A549 (cell line): ENCODE results near the gene DLEU7. TPM values are rescaled to one million over a fixed set of nuclear protein-coding genes. Genes with fewer than 3 reads are reported as not detected.

ENCODE experiments used
- ATAC-seq, 2 experiments: fragments of 200-7000 bp in 1 of 2; fragments of >200 bp in 1 of 2; cut with Nextera tagmentation in 1 of 2; cut with Tn5 transposase in 1 of 2; 3 replicates each; pipeline versions ENCODE4 v1.8.0 to v1.9.1; 2018 to 2020; ENCODE audit warnings: mild to moderate bottlenecking in 1 of 2, moderate library complexity in 1 of 2
- CTCF ChIA-PET: fragments of 300-600 bp; sonication (Branson Sonifier 250); formaldehyde crosslinking; extraction: SDS; loops from one replicate; lab custom pipeline; 2021; ENCODE audit warnings: antibody characterized with exemption, inconsistent platforms; lab: Yijun Ruan, JAX
- POLR2A ChIA-PET: fragments of 350-600 bp; formaldehyde crosslinking; extraction: SDS; loops from one replicate; lab custom pipeline; 2021; ENCODE audit warnings: antibody characterized with exemption, inconsistent platforms; lab: Yijun Ruan, JAX
- DNase-seq, 2 experiments: peaks; one replicate each; pipeline versions ENCODE4 v3.0.0 to v3.0.0-alpha.2; 2011 to 2016; ENCODE audit warnings: low read depth in 1 of 2, low spot score in 1 of 2
- FAIRE-seq: peaks from 2 replicates; lab custom pipeline; 2011; peaks lifted over from hg19 to GRCh38; lab: Jason Lieb, UNC
- H3K27ac ChIP-seq, 2 experiments: fragments of >200 bp; sonication (Bioruptor Twin); formaldehyde crosslinking; 3 replicates each; pipeline ENCODE4 v1.5.1; 2016 to 2017
- H3K4me1 ChIP-seq: fragments of >200 bp; sonication (Bioruptor Twin); formaldehyde crosslinking; 3 replicates; pipeline ENCODE4 v1.6.1; 2016
- H3K4me2 ChIP-seq: fragments of >200 bp; sonication (Bioruptor Twin); formaldehyde crosslinking; 3 replicates; pipeline ENCODE4 v1.6.1; 2016
- H3K4me3 ChIP-seq: fragments of >200 bp; sonication (Bioruptor Twin); formaldehyde crosslinking; 3 replicates; pipeline ENCODE4 v1.5.1; 2016
- H3K9me3 ChIP-seq: fragments of >200 bp; sonication (Bioruptor Twin); formaldehyde crosslinking; 3 replicates; pipeline ENCODE4 v1.6.1; 2016
- ATOH8 ChIP-seq: fragments of 250-450 bp; sonication (Bioruptor Pico); IDR thresholded peaks from 2 replicates; pipeline ENCODE4 v1.5.0; 2020; ENCODE audit warnings: low read depth, mild to moderate bottlenecking, moderate library complexity
- BCL3 ChIP-seq: fragments of >200 bp; sonication (Bioruptor Twin); formaldehyde crosslinking; IDR thresholded peaks from 3 replicates; pipeline ENCODE4 v1.6.1; 2016
- BHLHE40 ChIP-seq: IDR thresholded peaks from 2 replicates; pipeline ENCODE4 v1.6.1; 2012; ENCODE audit warnings: low read depth, low read length, inconsistent platforms
- CEBPB ChIP-seq, 2 experiments: fragments of >200 bp in 1 of 2; sonication (Bioruptor Twin) in 1 of 2; formaldehyde crosslinking in 1 of 2; IDR thresholded peaks; 2 replicates each; pipeline ENCODE4 v1.6.1; 2012 to 2016
- CHD2 ChIP-seq: fragments of 150-350 bp; IDR thresholded peaks from 2 replicates; pipeline ENCODE4 v1.6.1; 2014; ENCODE audit warnings: low read length; ENCODE audit not compliant: partially characterized antibody
- EHF ChIP-seq: fragments of 250-450 bp; sonication (Bioruptor Pico); IDR thresholded peaks from 2 replicates; pipeline ENCODE4 v1.5.0; 2020; ENCODE audit warnings: mild to moderate bottlenecking
- EHMT2 ChIP-seq: fragments of 200-600 bp; sonication (generic); IDR thresholded peaks from 2 replicates; pipeline ENCODE4 v1.6.1; 2016; ENCODE audit warnings: antibody characterized with exemption, low read depth, mild to moderate bottlenecking, moderate library complexity
- EP300 ChIP-seq, 2 experiments: fragments of >200 bp; sonication (Bioruptor Twin); formaldehyde crosslinking; IDR thresholded peaks; 2 replicates in 1 of 2; 3 replicates in 1 of 2; pipeline ENCODE4 v1.6.1; 2016 to 2017
- FOSB ChIP-seq: fragments of 250-450 bp; sonication (Bioruptor Pico); IDR thresholded peaks from 2 replicates; pipeline ENCODE4 v1.5.0; 2020; ENCODE audit warnings: mild to moderate bottlenecking, moderate library complexity
- FOXS1 ChIP-seq: fragments of 250-450 bp; sonication (Bioruptor Pico); IDR thresholded peaks from 2 replicates; pipeline ENCODE4 v1.5.0; 2020; ENCODE audit warnings: mild to moderate bottlenecking, moderate library complexity
- HES2 ChIP-seq: fragments of >200 bp; sonication (Bioruptor Twin); formaldehyde crosslinking; IDR thresholded peaks from 2 replicates; pipeline ENCODE4 v1.6.1; 2016
- HEYL ChIP-seq: fragments of 250-450 bp; sonication (Bioruptor Pico); IDR thresholded peaks from 2 replicates; pipeline ENCODE4 v1.8.0; 2021; ENCODE audit warnings: mild to moderate bottlenecking, moderate library complexity
- HMGXB4 ChIP-seq: fragments of 250-450 bp; sonication (Bioruptor Pico); IDR thresholded peaks from 2 replicates; pipeline ENCODE4 v1.5.0; 2021; ENCODE audit warnings: mild to moderate bottlenecking, moderate library complexity, borderline replicate concordance
- HOXB13 ChIP-seq: fragments of 250-450 bp; sonication (Bioruptor Pico); IDR thresholded peaks from 2 replicates; pipeline ENCODE4 v1.5.0; 2020; ENCODE audit warnings: low read depth, mild to moderate bottlenecking, moderate library complexity
- HOXB5 ChIP-seq: fragments of 250-450 bp; sonication (Bioruptor Pico); IDR thresholded peaks from 2 replicates; pipeline ENCODE4 v1.5.0; 2020; ENCODE audit warnings: mild to moderate bottlenecking, moderate library complexity
- JUNB ChIP-seq: fragments of >200 bp; sonication (Bioruptor Twin); formaldehyde crosslinking; IDR thresholded peaks from 2 replicates; pipeline ENCODE4 v1.6.1; 2016
- KDM1A ChIP-seq: fragments of 200-600 bp; sonication (generic); IDR thresholded peaks from 2 replicates; pipeline ENCODE4 v1.6.1; 2016; ENCODE audit warnings: low read depth, mild to moderate bottlenecking
- KDM5A ChIP-seq: fragments of 200-600 bp; sonication (generic); IDR thresholded peaks from 2 replicates; pipeline ENCODE4 v1.6.1; 2016; ENCODE audit warnings: antibody characterized with exemption, mild to moderate bottlenecking
- MAFK ChIP-seq: fragments of 450-650 bp; IDR thresholded peaks from 2 replicates; pipeline ENCODE4 v1.6.1; 2014; ENCODE audit not compliant: partially characterized antibody
- NFE2L2 ChIP-seq: fragments of 150-350 bp; conservative IDR thresholded peaks from 2 replicates; pipeline ENCODE4 v1.6.1; 2014; ENCODE audit warnings: low read length
- NPAS2 ChIP-seq: fragments of 250-450 bp; sonication (Bioruptor Pico); IDR thresholded peaks from 2 replicates; pipeline ENCODE4 v1.8.0; 2022; ENCODE audit warnings: mild to moderate bottlenecking, moderate library complexity, borderline replicate concordance
- POLR2AphosphoS2 ChIP-seq: conservative IDR thresholded peaks from 2 replicates; pipeline ENCODE4 v1.6.1; 2012; ENCODE audit warnings: low read length, improper control_type of control experiment, inconsistent platforms
- RAD21 ChIP-seq, 2 experiments: fragments of >200 bp in 1 of 2; sonication (Bioruptor Twin) in 1 of 2; formaldehyde crosslinking in 1 of 2; IDR thresholded peaks in 1 of 2; conservative IDR thresholded peaks in 1 of 2; 2 replicates in 1 of 2; 3 replicates in 1 of 2; pipeline ENCODE4 v1.6.1; 2012 to 2018; ENCODE audit warnings: inconsistent platforms in 1 of 2
- SREBF2 ChIP-seq: fragments of 450-650 bp; IDR thresholded peaks from 2 replicates; pipeline ENCODE4 v1.6.1; 2014; ENCODE audit warnings: mild to moderate bottlenecking, moderate library complexity
- TP53 ChIP-seq: fragments of 250-450 bp; sonication (Bioruptor Pico); IDR thresholded peaks from 2 replicates; pipeline ENCODE4 v1.5.0; 2021; ENCODE audit warnings: mild to moderate bottlenecking, moderate library complexity
- ZFP36 ChIP-seq: fragments of 450-650 bp; IDR thresholded peaks from 2 replicates; pipeline ENCODE4 v1.6.1; 2014; ENCODE audit warnings: borderline replicate concordance; ENCODE audit not compliant: partially characterized antibody
- ZNF302 ChIP-seq: fragments of 250-450 bp; sonication (Bioruptor Pico); IDR thresholded peaks from 2 replicates; pipeline ENCODE4 v1.9.0; 2021; ENCODE audit warnings: inconsistent platforms, mild to moderate bottlenecking, moderate library complexity
- ZSCAN20 ChIP-seq: fragments of 250-450 bp; sonication (Bioruptor Pico); IDR thresholded peaks from 2 replicates; pipeline ENCODE4 v1.8.0; 2022; ENCODE audit warnings: mild to moderate bottlenecking, moderate library complexity
- WGBS: methylation state at CpG from one replicate; pipeline ENCODE4 v1.1.6; 2017; ENCODE audit errors: missing lambda C conversion rate; 5-methylcytosine and 5-hydroxymethylcytosine counted together
- polyA plus RNA-seq, 4 experiments: library from polyadenylated mRNA; depleted of rRNA in 3 of 4; stranded (reverse); fragments of >200 nt; fragmentation: RNase III in 1 of 4; extraction: RNeasy Plus Mini Kit Qiagen cat#74134 plus additional on column Dnase treatment in 1 of 4; gene quantifications; 2 replicates in 3 of 4; 3 replicates in 1 of 4; pipeline ENCODE4 v1.2.3, GENCODE V29; 2011 to 2017
- TF ChIP-seq, protein P1 (sequence below): IDR thresholded peaks from 2 replicates; pipeline ENCODE4 v1.6.1; 2012; ENCODE audit warnings: low read depth, borderline replicate concordance

Gene DLEU7
- polyA plus RNA-seq, 2 of the 4 experiments (the other 2 are of a cell fraction), result not detected

DNA sequence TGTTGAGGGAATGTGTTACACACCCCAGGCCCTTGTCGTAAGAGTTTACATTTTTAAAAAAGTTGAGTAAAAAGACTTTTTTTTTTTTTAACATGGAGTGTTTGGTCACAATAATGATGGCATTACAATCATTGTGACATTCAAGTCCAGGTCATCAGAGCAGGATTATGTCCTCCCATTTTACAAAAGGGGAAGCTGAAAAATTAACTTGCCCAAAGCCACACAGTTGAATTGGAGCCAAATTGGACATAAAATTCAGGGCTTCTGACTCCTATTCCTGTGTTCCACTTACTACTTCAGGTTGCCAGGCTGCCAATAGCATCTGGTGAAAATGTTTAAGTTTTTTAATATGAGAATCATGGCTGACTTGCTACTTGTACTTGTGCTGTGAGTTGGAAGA, 49.3 kb downstream of the DLEU7 start:
- H3K4me1 ChIP-seq, result no peaks in the 10 kb centered on the region
- ATAC-seq, result no peak
- H3K4me2 ChIP-seq, result no peak overlapping the region
- H3K27ac ChIP-seq, result no peak overlapping the region
- no peak for FAIRE-seq
- 92% methylated on average over 1 of the region's 1 CpG for WGBS
- TF ChIP-seq EP300 (IDR thresholded peaks at IDR 0.05) (no peak), RAD21 (conservative IDR thresholded peaks at IDR 0.05 in 1 of 2, IDR thresholded peaks at IDR 0.05 in 1 of 2) (no peak), FOXS1 (CRISPR knock-in tag) (no peak), HES2 (no peak), ZFP36 (no peak), MAFK (no peak), HMGXB4 (CRISPR knock-in tag) (no peak), EHF (CRISPR knock-in tag) (no peak), CHD2 (no peak), HOXB5 (CRISPR knock-in tag) (no peak), ATOH8 (no peak), NPAS2 (no peak), BCL3 (no peak), KDM5A (no peak), TP53 (CRISPR knock-in tag) (no peak), HEYL (CRISPR knock-in tag) (no peak), NFE2L2 (no peak), HOXB13 (no peak)
- POLR2A ChIA-PET, result no interaction called here
- H3K9me3 ChIP-seq, result no peaks in the 10 kb centered on the region
- no peak for DNase-seq
- CTCF ChIA-PET, result interaction anchor here (0.7 kb wide), 1 partner anchor 67 kb away, joined by 3 read pairs; no protein-coding TSS in a partner anchor
- H3K4me3 ChIP-seq, result no peak overlapping the region

GRCh38 chr13:50793026-50793425, 50.5 kb downstream of the DLEU7 start:
- CTCF ChIA-PET, result no interaction called here
- 46% methylated on average over 3 of the region's 3 CpGs for WGBS
- POLR2A ChIA-PET, result no interaction called here
- DNase-seq (no peak), FAIRE-seq (no peak), ATAC-seq (no peak)
- TF ChIP-seq EHMT2, result no peak
- TF ChIP-seq, protein P1, sequence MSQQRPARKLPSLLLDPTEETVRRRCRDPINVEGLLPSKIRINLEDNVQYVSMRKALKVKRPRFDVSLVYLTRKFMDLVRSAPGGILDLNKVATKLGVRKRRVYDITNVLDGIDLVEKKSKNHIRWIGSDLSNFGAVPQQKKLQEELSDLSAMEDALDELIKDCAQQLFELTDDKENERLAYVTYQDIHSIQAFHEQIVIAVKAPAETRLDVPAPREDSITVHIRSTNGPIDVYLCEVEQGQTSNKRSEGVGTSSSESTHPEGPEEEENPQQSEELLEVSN, result no peak
- no peak for TF ChIP-seq KDM1A
- TF ChIP-seq HEYL (CRISPR knock-in tag), result no peak
- TF ChIP-seq FOSB, result no peak
- no peak for TF ChIP-seq JUNB
- no peak for TF ChIP-seq HOXB5 (CRISPR knock-in tag)
- TF ChIP-seq CEBPB (IDR thresholded peaks at IDR 0.05), result no peak
- no peak for TF ChIP-seq KDM5A
- no peak for TF ChIP-seq BCL3
- no peak for TF ChIP-seq MAFK
- no peak for TF ChIP-seq EHF (CRISPR knock-in tag)
- no peak for TF ChIP-seq SREBF2
- no peak for TF ChIP-seq BHLHE40
- TF ChIP-seq ZFP36, result no peak
- no peak for TF ChIP-seq ZSCAN20 (CRISPR knock-in tag)
- no peak for TF ChIP-seq CHD2
- TF ChIP-seq ZNF302 (CRISPR knock-in tag), result no peak
- TF ChIP-seq POLR2AphosphoS2, result no peak
- no peaks in the 10 kb centered on the region for H3K9me3 ChIP-seq
- H3K4me1 ChIP-seq, result no peaks in the 10 kb centered on the region
- no peak overlapping the region for H3K4me3 ChIP-seq
- H3K27ac ChIP-seq, result no peak overlapping the region
- H3K4me2 ChIP-seq, result no peak overlapping the region
